CD1c-positive myeloid dendritic cell (primary cell): ENCODE results near the gene APOL1.
A peak's percentile ranks its signal among the peaks of the same experiment; 100 is the strongest.
"Not testable (repeated sequence)": the region's sequence is repeated elsewhere in the genome, so short reads cannot be mapped to it uniquely, and the experiment has no call there.

ENCODE experiments used
- DNase-seq: peaks from one replicate; pipeline ENCODE4 v3.0.0-alpha.2; 2016; ENCODE audit errors: extremely low spot score

APOL1 gene

DNA sequence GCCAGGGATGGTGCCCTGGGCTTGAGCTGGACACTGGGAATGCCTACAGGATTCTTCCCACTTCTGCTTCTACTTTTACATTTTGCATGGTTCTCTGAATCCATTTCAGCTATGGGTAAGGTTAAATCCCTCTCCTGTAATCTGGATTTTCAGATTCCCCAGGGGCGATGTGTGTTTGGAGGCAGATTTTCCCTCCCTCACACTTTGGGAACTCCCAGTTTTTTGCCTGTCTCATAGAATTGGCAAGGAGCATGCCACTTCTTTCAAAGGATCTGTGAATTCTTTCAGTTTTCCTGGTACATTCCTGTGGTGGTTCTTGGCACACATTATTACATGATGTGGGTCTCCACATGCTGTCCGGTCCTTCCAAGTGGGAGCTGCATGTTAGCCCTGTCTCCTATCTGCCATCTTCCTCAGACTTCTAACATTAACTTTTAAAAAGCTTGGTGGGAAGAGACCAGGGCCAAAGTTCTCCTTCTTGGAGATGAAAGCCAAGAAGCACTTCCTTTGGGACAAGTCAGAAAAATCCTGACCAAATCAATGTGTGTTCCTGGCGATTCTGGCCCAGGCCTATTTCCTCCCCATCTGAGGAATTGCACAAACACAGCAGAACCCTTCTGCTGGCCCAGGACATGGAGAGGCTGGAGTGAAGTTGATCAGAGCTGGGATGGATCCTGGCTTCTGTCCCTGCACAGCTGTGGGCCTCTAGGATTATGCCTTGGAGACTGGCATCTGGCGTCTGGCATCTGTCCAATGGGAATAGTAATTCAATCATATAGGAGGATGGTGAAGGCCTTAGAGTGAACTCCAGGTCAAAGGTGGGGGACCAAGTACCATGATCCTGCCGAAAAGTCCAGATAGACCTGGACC is 8.2 kb upstream of the APOL1 start:
- no peak for DNase-seq

DNA sequence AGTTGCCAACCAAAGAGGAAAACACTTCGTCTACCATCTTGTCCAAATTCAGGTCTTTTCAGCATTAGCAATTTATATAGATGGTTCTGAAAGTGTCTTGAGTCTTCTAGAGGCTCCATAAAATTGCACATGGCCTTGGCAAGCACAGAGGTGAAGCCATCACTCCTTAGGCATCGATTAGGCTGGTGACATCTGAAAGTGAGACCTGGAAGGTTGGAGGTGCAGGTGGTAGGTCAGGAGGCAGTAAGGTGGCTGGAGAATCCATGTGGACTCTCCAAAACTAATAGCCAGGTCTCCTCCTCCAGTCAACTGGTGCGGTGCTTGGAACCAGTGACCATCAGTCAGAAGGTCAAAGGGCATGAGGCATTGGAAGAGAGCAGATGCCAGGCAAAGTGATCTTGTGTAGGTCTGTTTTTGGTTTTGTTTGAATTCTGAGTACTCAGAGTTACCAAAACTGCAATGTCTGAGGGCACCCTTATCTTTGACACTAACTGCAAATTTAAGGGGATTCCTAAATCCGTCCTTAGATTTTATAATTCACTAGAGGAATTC is 7.1 kb upstream of the APOL1 start:
- no peak for DNase-seq

DNA sequence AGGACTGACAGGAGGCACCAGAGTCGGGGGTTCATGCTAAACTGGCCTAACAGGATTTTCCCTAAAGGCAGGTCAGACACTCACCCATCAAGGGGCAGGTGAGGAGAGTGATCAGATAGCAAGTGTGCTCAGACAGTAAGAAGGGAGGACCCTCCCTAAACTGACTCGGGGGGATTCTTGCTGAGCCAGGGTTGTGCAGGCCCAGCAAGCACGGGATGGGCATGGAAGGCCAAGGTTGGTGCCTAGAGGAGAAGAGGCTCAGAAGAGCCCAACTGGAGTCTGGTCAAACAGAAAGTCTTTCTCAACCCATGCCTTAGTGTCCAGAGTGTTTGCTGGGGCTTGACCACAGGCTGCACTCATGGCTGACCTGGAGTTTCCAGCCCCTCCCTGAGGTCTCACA is 6.2 kb upstream of the APOL1 start:
- no peak for DNase-seq

DNA sequence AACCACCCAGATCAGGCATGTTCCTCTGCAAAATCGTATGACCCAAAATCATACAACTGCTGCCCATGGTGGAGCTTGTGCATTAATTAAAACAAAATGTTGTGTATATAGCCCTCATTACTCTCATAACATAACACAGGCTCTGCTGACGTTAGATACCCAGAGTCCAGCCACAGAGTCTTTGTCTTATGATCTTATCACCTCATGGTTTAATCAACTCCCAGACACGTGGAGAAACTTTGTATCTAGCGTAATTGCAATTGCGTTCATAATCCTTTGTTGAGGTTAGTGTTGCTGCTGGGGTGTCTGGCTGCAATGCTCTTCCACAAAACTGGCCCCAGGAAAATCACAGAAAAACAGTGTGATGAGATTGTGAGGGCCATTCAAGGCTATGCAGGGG is 5.0 kb upstream of the APOL1 start:
- DNase-seq, result no peak

DNA sequence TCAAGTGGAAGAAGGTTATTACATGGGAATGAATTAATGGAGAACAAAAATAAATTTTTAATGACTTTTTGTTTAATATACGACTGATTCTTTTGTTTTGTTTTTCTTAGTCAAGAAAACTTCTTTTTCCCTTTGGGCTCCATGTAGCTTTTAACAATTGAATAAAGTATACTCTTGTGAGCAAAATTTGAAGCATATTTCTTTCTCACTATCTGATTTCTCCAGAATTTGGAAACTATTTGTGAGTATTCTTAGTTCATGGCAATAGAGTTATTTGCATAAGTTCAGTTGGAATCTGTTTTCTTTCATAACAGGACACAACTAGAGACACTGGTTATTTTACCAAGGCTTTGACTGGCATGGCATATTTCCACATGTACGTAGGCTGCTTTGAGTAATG is 3.8 kb upstream of the APOL1 start:
- DNase-seq, result no peak

DNA sequence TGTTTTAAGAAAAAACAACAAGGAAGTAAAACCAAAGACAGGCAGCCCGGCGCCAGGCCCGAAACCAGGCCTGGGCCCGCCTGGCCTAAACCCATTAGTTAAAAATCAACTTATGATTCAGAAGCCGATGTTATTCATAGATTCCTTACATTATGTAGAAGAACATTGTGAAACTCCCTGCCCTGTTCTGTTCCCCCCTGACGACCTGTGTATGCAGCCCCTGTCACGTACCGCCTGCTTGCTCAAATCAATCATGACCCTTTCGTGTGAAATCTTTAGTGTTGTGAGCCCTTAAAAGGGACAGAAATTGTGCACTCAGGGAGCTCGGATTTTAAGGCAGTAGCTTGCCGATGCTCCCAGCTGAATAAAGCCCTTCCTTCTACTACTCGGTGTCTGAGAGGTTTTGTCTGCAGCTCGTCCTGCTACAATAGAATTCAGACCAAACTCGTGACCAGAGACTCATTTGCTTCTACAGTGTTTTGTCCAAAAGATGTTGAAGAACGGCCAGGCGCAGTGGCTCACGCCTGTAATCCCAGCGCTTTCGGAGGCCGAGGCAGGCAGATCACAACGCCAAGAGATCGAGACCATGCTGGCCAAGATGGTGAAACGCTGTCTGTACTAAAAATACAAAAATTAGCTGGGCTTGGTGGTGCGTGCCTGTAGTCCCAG is 2.5 kb upstream of the APOL1 start:
- not testable (repeated sequence) for DNase-seq

DNA sequence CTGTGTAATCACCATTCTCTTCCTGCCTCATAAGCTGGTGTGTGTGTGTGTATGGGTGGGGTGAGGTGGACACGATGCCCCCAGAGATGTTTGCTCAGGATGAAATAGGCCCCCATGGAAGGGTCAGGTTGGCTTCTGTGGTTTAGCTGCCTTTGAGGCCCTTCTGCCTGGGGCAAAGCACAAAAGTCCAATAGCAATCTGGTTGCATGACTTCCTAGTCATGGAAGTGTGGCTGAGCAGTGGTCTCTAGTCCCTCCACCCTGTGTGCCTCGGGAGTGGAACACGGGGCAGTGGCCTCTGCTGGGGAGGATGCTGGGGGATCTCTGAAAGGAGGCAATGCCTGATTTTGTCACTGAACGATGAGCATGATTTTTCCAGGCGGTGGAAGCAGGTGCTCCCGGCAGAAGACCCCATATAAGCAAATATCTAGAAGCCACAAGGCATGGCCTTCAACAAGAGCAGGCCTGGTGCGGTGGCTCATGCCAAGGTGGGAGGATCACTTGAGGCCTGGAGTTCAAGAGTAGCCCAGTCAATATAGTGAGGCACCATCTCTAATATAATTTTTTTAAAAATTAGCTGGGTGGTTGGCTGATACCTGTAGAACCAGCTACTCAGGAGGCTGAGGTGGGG is 839 bp upstream of the APOL1 start:
- not testable (repeated sequence) for DNase-seq

DNA sequence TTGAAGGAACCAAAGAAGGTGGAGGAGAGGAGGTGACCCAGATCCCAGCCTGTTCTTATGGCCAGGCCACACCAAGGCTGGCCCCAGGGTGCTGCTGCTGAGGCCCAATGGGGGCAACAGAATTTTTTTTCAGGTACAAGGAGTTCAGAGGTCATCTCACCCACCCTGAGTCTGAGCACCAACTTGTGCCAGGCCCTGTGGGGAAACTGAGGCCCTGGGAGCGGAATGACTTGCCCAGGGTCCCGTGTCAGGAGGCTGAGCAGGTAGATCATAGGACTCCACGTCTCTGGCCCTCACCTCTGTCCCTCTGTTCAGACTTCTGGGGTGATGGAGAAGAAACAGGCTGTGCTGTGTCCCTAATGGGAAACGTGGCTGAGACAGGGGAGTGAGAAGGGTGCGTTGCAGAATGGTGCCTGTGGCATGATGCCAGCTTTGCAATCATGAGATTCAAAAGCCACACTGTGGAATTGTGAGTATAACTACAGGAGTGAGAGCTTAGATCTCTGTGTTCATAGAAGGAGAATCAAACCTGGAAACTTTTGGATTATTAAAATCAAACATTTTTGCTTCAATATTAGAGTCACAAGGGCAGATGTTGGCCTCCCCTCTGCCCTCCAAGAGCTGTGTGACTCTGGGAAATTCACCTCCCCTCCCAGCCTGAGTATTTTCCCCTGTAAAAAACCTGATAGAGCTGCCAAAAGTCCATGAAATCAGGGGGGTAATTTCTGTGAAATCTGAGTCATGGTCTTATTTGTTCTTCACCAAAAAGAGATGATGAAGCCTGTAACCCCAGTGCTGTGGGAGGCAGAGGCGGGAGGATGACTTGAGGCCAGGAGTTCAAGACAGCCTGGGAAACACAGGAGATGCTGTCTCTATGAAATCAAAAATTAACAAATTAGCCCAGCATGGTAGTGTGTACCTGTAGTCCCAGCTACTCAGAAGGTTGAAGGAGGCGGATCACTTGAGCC is 874 bp downstream of the APOL1 start:
- peak; percentile 16 for DNase-seq

DNA sequence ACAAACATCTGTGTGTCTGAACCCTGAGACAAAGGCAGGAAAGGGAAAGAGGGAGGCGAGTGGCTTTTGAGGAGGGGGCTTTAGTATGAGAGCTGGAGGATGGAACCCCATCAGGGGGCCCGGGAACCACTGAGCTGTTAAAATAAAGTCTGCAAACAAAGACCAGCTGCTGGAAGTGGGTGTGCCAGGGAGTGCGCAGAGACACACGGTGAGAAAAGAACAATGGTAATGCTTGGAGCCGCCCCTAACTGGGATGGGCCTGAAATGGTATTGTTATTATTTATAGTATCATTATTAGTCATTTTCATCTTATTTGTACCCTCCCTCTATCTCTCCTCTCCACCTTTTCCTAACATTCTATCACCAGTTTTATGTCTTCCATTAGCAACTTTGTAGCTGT is 2.6 kb downstream of the APOL1 start:
- DNase-seq, result not testable (repeated sequence)

DNA sequence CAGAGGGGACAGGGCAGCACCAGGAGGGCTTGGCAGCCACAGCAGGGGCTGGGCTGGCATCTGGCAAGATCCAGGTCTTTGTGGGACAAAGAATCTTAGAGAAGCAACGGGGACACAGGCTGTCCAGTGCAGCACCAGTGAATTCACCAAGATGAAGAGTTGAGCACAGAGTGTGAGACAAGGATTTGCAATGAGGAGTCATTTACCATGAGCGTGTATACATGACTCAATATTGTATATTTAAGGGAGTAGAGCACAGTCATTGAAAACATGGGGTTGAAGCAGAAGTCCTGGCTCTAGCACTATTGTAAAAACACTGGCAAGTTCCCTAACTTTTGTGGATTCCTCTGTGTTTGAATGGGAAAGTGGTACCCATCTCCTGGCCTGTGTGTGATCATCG is 3.5 kb downstream of the APOL1 start:
- no peak for DNase-seq

DNA sequence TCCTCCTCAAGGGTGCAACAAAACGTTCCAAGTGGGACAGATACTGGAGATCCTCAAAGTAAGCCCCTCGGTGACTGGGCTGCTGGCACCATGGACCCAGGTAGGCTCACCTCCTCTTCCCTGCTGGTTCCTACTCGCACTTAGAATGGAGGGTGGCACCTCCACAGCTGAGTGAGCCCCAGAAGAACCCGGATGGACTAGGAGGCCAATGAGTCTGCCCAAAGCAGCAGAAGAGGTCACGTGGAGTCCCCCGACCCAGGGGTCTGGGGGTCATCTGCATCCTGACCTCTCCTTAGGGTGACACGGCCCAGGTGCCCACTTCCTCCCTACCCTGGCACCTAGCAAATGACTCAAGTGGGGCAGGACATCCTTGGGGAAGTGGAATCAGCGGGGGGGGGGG is 4.4 kb downstream of the APOL1 start:
- DNase-seq, result no peak

DNA sequence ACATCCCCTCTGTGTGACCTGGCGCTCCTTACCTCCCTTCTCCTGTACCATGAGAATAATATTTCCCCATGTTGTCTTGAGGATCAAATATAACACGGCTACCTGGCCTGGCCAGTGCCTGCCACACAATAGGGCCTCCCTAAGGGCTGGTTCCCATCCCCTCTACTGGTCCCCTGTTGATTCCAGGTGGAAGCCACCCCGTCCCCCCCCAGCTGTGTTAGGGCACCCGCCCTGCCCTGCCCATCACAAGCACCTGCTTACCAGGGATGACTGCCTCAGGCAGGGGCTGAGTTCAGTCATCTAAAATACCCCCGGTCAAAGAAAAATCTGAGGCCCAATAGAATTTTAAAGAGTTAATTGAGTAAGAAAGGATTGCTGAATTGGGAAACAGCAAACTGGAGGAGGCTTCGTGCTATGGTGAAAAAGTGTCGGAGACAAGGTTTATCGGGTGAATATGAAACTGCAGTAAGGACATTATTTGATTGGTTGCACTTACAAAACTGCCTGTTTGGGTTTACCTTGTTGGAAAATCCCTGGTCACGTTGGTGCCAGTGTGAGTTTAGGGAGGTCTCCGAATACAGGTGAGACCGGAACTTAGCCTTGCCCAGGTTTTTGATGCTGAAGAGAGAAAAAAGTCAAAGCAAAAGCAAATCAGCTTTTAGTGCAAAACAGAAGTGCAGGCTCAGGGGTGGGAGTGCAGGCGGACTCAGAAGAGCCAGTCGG is 5.2 kb downstream of the APOL1 start:
- no peak for DNase-seq

DNA sequence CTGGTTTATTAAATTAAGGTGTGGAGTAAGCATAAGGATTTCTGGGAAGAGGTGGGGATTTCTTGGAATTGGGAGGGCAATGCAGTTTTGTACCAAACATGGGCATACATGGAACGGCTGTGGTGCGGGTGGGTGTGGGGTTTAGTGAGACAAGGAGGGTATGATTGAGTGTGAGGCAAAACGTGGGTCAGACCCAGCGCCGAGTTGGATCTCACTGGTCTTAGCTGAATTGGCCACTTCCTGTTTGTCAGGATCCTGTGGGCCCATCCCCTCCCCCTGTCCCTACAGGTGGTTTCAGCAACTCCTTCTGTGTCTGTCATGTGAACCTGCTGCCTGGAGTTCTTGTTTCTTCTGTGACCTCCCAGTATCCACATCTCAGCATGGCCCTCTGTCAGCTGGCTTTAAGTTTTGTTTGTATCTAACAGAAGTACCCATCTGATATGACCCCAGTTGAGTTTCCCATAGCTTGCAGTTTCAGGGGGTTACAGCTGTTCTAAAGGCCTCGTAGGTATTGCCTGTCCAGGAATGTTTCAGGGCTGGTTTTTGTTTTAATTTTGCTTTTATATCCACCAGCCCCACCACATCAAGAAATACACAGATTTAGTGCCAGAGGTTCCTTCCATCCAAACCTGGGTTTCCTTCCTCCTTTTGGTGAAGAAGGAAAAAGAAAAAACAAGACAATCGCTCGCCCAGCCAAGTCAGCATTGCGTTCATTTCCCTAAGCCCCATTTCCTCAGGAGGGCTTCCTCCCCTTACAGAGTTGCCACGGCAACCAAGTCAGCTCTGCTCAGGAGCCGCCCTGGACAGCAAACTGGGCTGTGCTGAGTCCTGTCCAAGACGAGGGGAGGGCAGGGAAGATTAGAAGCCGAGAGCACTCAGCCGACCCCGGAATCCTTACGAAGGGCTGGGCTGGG is 6.0 kb downstream of the APOL1 start:
- no peak for DNase-seq

DNA sequence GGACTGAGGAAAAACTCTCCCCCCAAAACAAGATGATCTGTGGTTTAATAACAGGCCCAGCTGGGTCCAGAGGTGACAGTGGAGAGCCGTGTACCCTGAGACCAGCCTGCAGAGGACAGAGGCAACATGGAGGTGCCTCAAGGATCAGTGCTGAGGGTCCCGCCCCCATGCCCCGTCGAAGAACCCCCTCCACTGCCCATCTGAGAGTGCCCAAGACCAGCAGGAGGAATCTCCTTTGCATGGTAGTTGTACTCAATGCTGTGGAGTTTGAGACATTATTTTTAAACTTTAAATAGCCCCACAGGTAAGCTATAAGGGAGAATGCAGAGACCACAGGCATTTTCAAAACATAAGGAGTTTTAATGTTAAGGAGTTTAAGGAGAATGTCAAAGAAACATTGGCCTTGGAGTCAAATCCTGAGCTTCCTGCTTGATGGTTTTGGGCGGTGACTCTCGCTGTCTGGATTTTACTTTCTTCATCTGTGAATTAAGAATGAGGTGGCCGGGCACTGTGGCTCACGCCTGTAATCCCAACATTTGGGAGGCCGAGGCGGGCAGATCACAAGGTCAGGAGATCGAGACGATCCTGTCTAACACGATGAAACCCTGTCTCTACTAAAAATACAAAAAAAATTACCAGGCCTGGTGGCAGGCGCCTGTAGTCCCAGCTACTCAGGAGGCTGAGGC is 6.8 kb downstream of the APOL1 start:
- no peak for DNase-seq

DNA sequence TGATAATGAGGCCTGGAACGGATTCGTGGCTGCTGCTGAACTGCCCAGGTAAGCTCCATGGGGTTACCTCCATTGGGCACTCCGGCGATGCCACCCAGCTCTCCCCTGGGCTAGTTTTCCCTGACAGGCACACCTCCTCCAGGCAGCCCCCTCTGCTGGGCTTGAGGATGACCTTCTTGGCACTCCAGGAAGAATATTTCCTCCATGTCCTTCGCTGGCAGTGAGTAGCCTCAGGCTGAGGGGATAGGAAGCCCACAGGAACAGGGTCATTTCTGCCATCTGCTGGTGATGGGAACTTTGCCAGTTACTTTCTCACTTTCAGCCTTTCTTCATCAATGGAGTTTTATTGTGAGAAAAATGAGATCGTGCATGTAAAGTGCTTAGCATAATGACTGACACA is 8.7 kb downstream of the APOL1 start:
- not testable (repeated sequence) for DNase-seq

DNA sequence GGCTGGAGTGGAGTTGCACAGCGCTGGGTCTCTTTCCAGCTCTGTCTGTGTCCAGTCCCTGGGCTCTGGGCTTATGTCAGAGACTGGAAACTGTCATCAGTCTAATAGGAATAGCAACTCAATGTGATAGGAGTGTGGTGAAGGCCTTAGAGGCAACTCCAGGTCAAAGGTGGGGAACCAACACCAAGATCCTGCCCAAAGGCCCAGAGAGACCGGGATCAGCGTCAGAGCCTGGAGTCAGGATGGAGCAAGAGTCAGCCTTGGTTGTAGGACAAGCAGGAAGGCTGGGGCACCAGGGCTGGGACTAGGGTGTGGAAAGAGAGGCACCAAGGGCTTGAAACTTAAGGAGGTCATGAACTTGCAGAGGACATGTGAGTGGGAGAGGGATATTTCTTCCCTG is 9.4 kb downstream of the APOL1 start:
- DNase-seq, result not testable (repeated sequence)

DNA sequence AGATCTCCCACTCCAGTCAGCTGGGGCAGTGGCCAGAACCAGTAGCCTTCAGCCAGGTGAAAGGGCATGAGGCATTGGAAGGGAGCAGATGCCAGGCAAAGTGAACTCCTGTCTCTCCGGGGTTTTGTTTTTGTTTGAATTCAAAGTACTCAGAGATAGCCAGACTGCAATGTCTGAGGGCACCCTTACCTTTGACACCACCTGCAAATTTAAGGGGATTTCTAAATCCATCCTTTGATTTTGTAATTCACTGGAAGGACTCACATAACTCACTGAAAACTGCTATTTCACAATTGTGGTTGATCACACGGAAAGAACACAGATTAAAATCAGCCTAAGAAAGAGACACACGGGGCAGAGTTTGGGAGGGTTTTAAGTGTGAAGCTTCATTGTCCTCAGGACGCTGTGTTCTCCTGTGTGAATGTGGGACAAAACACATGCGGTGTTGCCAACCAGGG is 10.3 kb downstream of the APOL1 start:
- not testable (repeated sequence) for DNase-seq

DNA sequence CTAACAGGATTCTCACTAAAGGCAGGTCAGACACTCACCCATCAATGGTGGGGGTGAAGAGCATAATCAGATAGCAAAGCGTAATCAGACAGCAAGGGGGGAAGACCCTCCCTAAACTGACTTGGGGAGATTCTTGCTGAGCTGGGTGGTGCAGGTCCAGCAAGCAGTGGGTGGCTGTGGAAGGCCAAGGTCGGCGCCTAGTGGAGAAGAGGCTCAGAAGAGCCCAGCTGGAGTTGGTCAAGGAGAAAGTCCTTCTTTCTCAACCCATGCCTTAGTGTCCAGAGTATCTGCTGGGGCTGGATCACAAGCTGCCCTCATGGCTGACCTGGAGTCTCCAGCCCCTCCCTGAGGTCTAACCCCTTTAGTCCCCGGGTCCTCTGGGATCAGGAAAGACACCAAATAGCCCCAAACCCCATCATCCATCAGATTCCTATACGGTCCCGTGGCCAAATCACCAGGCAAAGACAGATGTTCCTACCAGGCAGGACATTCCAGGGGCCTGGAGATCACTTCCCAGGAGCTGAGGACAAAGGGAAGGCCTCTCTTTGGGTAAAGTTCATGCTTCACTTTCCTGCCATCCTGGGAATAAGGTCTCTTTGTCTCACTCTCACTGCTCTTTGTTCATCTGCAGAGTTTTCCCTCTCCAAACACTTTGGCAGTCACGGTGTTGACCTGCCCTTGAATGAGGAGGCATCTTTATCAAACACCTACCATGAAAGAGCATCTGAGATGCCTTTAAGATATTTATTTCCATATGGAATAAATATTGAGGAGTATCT is 11.1 kb downstream of the APOL1 start:
- DNase-seq, result not testable (repeated sequence)
